ENCODE measurements around the gene AGAP9. TPM values are rescaled to one million over a fixed set of nuclear protein-coding genes. Genes with fewer than 3 reads are reported as not detected.

Gene AGAP9
- total RNA-seq, 1 experiment from 2014 or later = 8.6 TPM

DNA sequence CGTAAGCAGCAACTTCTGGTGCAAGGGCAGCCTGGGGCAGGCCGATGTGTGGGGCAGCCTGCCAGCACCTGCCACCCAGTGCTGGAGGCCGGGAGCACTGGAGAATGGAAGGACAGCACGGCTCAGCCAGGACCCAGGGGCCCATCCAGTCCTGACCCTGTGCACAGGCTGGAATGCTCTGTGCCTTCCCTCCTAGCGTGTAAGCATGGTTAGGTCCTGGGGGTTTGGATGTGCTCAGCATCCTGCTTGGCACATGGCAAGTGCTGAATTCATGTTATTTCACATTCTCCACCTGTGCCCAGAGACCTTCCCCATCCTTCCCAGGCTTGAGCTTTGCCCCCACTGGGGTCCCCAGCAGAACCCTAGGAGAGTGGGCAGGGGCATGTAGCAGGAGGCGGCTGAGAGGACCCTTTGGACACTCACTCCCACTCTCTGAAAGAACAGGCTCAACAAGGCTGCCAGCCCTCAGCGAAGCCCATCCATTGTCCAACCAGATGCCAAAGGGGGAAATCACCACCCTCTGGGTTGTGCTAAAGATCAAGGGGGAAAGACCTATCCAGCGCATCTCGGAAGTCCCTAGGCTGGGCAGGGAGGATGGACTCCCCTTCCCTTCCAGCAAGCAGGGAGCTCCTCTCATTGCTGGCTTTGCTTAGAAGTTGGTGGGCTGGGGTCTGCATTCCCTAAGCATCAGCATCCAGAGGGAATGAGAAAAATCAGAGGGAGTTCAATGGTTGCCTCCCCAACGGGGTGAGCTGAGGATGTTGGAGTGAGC is 69.2 kb downstream of the AGAP9 start:
- Mint-ChIP-seq H3K4me1 (peaks cover 12 to 17% of the 10 kb centered on the region in 2 experiments), H3K27me3 (ENCODE audit: low read depth) (peaks cover 3% of the 10 kb centered on the region), H3K36me3 (ENCODE audit: insufficient read depth in 1 of 3, low read depth in 3 of 3) (no peaks in the 10 kb centered on the region), H3K4me3 (no peak overlapping the region), H3K27ac (no peak overlapping the region), H3K9me3 (no peaks in the 10 kb centered on the region)
- no peaks in the 10 kb centered on the region for H3K23me2 ChIP-seq (ENCODE audit: insufficient read length, low read depth, low read length, poor library complexity, severe bottlenecking)
- no peaks in the 10 kb centered on the region for H3K27me3 ChIP-seq (ENCODE audit: insufficient read depth, low read length)
- H2BK12ac ChIP-seq (ENCODE audit: insufficient read length, low read depth, low read length) = no peak overlapping the region
- H2BK5ac ChIP-seq (ENCODE audit: insufficient read length, low read length) = no peak overlapping the region
- no peaks in the 10 kb centered on the region for H3K4me1 ChIP-seq (ENCODE audit: insufficient read depth, low read length)
- TF ChIP-seq, protein P1, sequence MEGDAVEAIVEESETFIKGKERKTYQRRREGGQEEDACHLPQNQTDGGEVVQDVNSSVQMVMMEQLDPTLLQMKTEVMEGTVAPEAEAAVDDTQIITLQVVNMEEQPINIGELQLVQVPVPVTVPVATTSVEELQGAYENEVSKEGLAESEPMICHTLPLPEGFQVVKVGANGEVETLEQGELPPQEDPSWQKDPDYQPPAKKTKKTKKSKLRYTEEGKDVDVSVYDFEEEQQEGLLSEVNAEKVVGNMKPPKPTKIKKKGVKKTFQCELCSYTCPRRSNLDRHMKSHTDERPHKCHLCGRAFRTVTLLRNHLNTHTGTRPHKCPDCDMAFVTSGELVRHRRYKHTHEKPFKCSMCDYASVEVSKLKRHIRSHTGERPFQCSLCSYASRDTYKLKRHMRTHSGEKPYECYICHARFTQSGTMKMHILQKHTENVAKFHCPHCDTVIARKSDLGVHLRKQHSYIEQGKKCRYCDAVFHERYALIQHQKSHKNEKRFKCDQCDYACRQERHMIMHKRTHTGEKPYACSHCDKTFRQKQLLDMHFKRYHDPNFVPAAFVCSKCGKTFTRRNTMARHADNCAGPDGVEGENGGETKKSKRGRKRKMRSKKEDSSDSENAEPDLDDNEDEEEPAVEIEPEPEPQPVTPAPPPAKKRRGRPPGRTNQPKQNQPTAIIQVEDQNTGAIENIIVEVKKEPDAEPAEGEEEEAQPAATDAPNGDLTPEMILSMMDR (conservative IDR thresholded peaks at IDR 0.05) = no peak
- H3T11ph ChIP-seq (ENCODE audit: low read length) = no peak overlapping the region
- no CpG with 5 or more reads among the region's 10 CpGs for WGBS (ENCODE audit: extremely low coverage, insufficient read length, low lambda C conversion rate)
- H4K91ac ChIP-seq (ENCODE audit: insufficient read length, low read depth, low read length) = no peak overlapping the region
- no peak overlapping the region for H4K8ac ChIP-seq (replicated peaks; ENCODE audit: insufficient read length, low read depth, low read length)
- H3K4me2 ChIP-seq (ENCODE audit: insufficient read depth, insufficient read length, low read length) = no peak overlapping the region
- H2BK15ac ChIP-seq (ENCODE audit: low read depth, low read length) = no peak overlapping the region
- no peaks in the 10 kb centered on the region for H3K79me2 ChIP-seq (ENCODE audit: insufficient read depth, low read length)
- no peaks in the 10 kb centered on the region for H3K9me3 ChIP-seq (ENCODE audit: control insufficient read depth, low read depth, low read length)
- H2AFZ ChIP-seq (ENCODE audit: low read length) = no peak overlapping the region
- no peak overlapping the region for H3K56ac ChIP-seq (ENCODE audit: insufficient read length, low read depth, low read length)
- DNase-seq = peak; percentile 26
- no peak overlapping the region for H2AK5ac ChIP-seq (ENCODE audit: insufficient read length, low read length)
- no peak overlapping the region for H3K9ac ChIP-seq (ENCODE audit: extremely low read depth, insufficient read length, low read length)
- no peak overlapping the region; the same call in 1 of the 2 replicates for H3K14ac ChIP-seq (ENCODE audit: insufficient read depth, low read length)
- H3K18ac ChIP-seq (ENCODE audit: insufficient read length, low read depth, low read length) = no peak overlapping the region
- H3K27ac ChIP-seq (ENCODE audit: insufficient read length, low read depth, low read length) = no peak overlapping the region
- H4K5ac ChIP-seq (ENCODE audit: insufficient read length, low read depth, low read length) = no peak overlapping the region
- no peak overlapping the region for H3K4ac ChIP-seq (ENCODE audit: low read depth, low read length)
- H3K23ac ChIP-seq (ENCODE audit: insufficient read length, low read depth, low read length) = no peak overlapping the region
- H2BK20ac ChIP-seq (ENCODE audit: low read depth, low read length, poor library complexity, severe bottlenecking) = no peak overlapping the region
- H4K20me1 ChIP-seq (ENCODE audit: control insufficient read depth, insufficient read depth, insufficient read length) = no peaks in the 10 kb centered on the region
- no peaks in the 10 kb centered on the region for H3K79me1 ChIP-seq (ENCODE audit: insufficient read depth, low read depth, low read length, poor library complexity, severe bottlenecking)
- H2BK120ac ChIP-seq (ENCODE audit: low read depth, low read length, poor library complexity, severe bottlenecking) = no peak overlapping the region

Data from H9 (cell line).